Measurements from ENCODE around the gene COX19.

- no peak for TF ChIP-seq CTCF (IDR thresholded peaks at IDR 0.05; ENCODE audit: low read length)
- no peak for TF ChIP-seq EZH2 (optimal IDR thresholded peaks at IDR 0.05; ENCODE audit: low read depth, low read length)
- TF ChIP-seq EZH2phosphoT487 (IDR thresholded peaks at IDR 0.05; ENCODE audit: low read length) = no peak
These were observed 49.0 kb downstream of the COX19 start for GRCh38 chr7:926061-927030.
